A549 treated with RU486 at 1 μM for 4 hours (cell line): ENCODE results near the gene FMNL2. TPM values are rescaled to one million over a fixed set of nuclear protein-coding genes. Genes with fewer than 3 reads are reported as not detected.

Source experiments
- total RNA-seq: library from RNA; stranded (reverse); fragments of 200-300 nt; extraction: Qiagen RNA extraction; gene quantifications from 5 replicates; pipeline ENCODE4 v1.2.3, GENCODE V29; 2022; ENCODE audit warnings: low read depth

The FMNL2 gene
- 16.3 to 32.0 TPM (median 30.6 TPM) in 5 replicates for total RNA-seq

GRCh38 chr2:152335016-152335725 is at the start of gene FMNL2:
Gene FMNL2, plus strand, starts transcription at chr2:152335174.

Other genes starting within 250 kb of the FMNL2 start
- gene CACNB4, start 236.1 kb upstream of the FMNL2 start, total RNA-seq, result 0.02 to 0.32 TPM (median 0.15 TPM) in 4 of 5 replicates, not detected in the other
- 4.1 to 10.8 TPM (median 9.7 TPM) in 5 replicates for gene STAM2, start 159.4 kb upstream of the FMNL2 start, total RNA-seq